ENCODE measurements around the gene LRRC1.

The LRRC1 gene

GRCh38 chr6:53892707-53893106 lies 97.9 kb downstream of the LRRC1 start:
- H3K4me3 Mint-ChIP-seq = no peak overlapping the region

GRCh38 chr6:53894091-53894490 lies 99.3 kb downstream of the LRRC1 start:
- DNase-seq (ENCODE audit: low spot score in 2 of 2) (no peak), ATAC-seq (replicated peaks; ENCODE audit: extremely low read depth, poor library complexity, severe bottlenecking) (no peak)
- H3K27me3 Mint-ChIP-seq = no peaks in the 10 kb centered on the region
- H3K36me3 Mint-ChIP-seq (ENCODE audit: insufficient read depth) = peaks cover 1% of the 10 kb centered on the region
- no peaks in the 10 kb centered on the region for H3K9me3 Mint-ChIP-seq
- H3K4me3 Mint-ChIP-seq = no peak overlapping the region
- H3K27ac Mint-ChIP-seq (ENCODE audit: low read depth) = no peak overlapping the region
- peaks cover 4% of the 10 kb centered on the region for H3K4me1 Mint-ChIP-seq

More at GRCh38 chr6:53892707-53893106, 97.9 kb downstream of the LRRC1 start:
- H3K27me3 Mint-ChIP-seq = no peaks in the 10 kb centered on the region
- no peaks in the 10 kb centered on the region for H3K9me3 Mint-ChIP-seq
- no peak overlapping the region for H3K27ac Mint-ChIP-seq (ENCODE audit: low read depth)
- ATAC-seq (replicated peaks; ENCODE audit: extremely low read depth, poor library complexity, severe bottlenecking) (no peak), DNase-seq (ENCODE audit: low spot score in 2 of 2) (no peak)
- H3K4me1 Mint-ChIP-seq = peaks cover 4% of the 10 kb centered on the region
- H3K36me3 Mint-ChIP-seq (ENCODE audit: insufficient read depth) = no peaks in the 10 kb centered on the region

- Mint-ChIP-seq H3K36me3 (ENCODE audit: insufficient read depth) (peaks cover 3% of the 10 kb centered on the region), H3K4me3 (no peak overlapping the region), H3K9me3 (no peaks in the 10 kb centered on the region), H3K27me3 (no peaks in the 10 kb centered on the region), H3K4me1 (peaks cover 4% of the 10 kb centered on the region), H3K27ac (ENCODE audit: low read depth) (no peak overlapping the region)
- DNase-seq (ENCODE audit: low spot score in 2 of 2) (no peak), ATAC-seq (replicated peaks; ENCODE audit: extremely low read depth, poor library complexity, severe bottlenecking) (no peak)
Observed at GRCh38 chr6:53896196-53896595, 101.4 kb downstream of the LRRC1 start.

GRCh38 chr6:53898026-53898795 lies 103.4 kb downstream of the LRRC1 start:
- H3K4me3 Mint-ChIP-seq = no peak overlapping the region
- H3K27ac Mint-ChIP-seq (ENCODE audit: low read depth) = no peak overlapping the region
- peaks cover 3% of the 10 kb centered on the region for H3K36me3 Mint-ChIP-seq (ENCODE audit: insufficient read depth)
- DNase-seq (ENCODE audit: low spot score in 2 of 2) (no peak), ATAC-seq (replicated peaks; ENCODE audit: extremely low read depth, poor library complexity, severe bottlenecking) (no peak)
- H3K9me3 Mint-ChIP-seq = no peaks in the 10 kb centered on the region
- H3K27me3 Mint-ChIP-seq = no peaks in the 10 kb centered on the region
- H3K4me1 Mint-ChIP-seq = peaks cover 4% of the 10 kb centered on the region

- no peak for ATAC-seq (replicated peaks; ENCODE audit: extremely low read depth, poor library complexity, severe bottlenecking)
- Mint-ChIP-seq H3K9me3 (no peaks in the 10 kb centered on the region), H3K4me3 (no peak overlapping the region), H3K27ac (ENCODE audit: low read depth) (no peak overlapping the region), H3K27me3 (no peaks in the 10 kb centered on the region), H3K36me3 (ENCODE audit: insufficient read depth) (peaks cover 3% of the 10 kb centered on the region), H3K4me1 (no peaks in the 10 kb centered on the region)
- DNase-seq (ENCODE audit: low spot score in 2 of 2) = no peak
Observed at GRCh38 chr6:53899512-53899911, 104.7 kb downstream of the LRRC1 start.

GRCh38 chr6:53903357-53903756 lies 108.6 kb downstream of the LRRC1 start:
- Mint-ChIP-seq H3K4me3 (no peak overlapping the region), H3K9me3 (no peaks in the 10 kb centered on the region), H3K36me3 (ENCODE audit: insufficient read depth) (peaks cover 2% of the 10 kb centered on the region), H3K27ac (ENCODE audit: low read depth) (no peak overlapping the region), H3K27me3 (no peaks in the 10 kb centered on the region), H3K4me1 (no peaks in the 10 kb centered on the region)
- no peak for DNase-seq (ENCODE audit: low spot score in 2 of 2)
- no peak for ATAC-seq (replicated peaks; ENCODE audit: extremely low read depth, poor library complexity, severe bottlenecking)

- no peaks in the 10 kb centered on the region for H3K36me3 Mint-ChIP-seq (ENCODE audit: insufficient read depth)
- no peaks in the 10 kb centered on the region for H3K9me3 Mint-ChIP-seq
- no peaks in the 10 kb centered on the region for H3K27me3 Mint-ChIP-seq
- no peak overlapping the region for H3K27ac Mint-ChIP-seq (ENCODE audit: low read depth)
- H3K4me1 Mint-ChIP-seq = no peaks in the 10 kb centered on the region
- no peak for DNase-seq (ENCODE audit: low spot score in 2 of 2)
- ATAC-seq (replicated peaks; ENCODE audit: extremely low read depth, poor library complexity, severe bottlenecking) = no peak
- H3K4me3 Mint-ChIP-seq = no peak overlapping the region
Observed at GRCh38 chr6:53906103-53906502, 111.3 kb downstream of the LRRC1 start.

- no peaks in the 10 kb centered on the region for H3K4me1 Mint-ChIP-seq
- ATAC-seq (replicated peaks; ENCODE audit: extremely low read depth, poor library complexity, severe bottlenecking) = no peak
- no peaks in the 10 kb centered on the region for H3K27me3 Mint-ChIP-seq
- H3K36me3 Mint-ChIP-seq (ENCODE audit: insufficient read depth) = no peaks in the 10 kb centered on the region
- no peak overlapping the region for H3K4me3 Mint-ChIP-seq
- no peaks in the 10 kb centered on the region for H3K9me3 Mint-ChIP-seq
- no peak for DNase-seq (ENCODE audit: low spot score in 2 of 2)
- no peak overlapping the region for H3K27ac Mint-ChIP-seq (ENCODE audit: low read depth)
Observed at GRCh38 chr6:53906842-53907241, 112.0 kb downstream of the LRRC1 start.

- Mint-ChIP-seq H3K9me3 (no peaks in the 10 kb centered on the region), H3K27me3 (no peaks in the 10 kb centered on the region), H3K4me3 (no peak overlapping the region), H3K4me1 (no peaks in the 10 kb centered on the region), H3K36me3 (ENCODE audit: insufficient read depth) (peaks cover 2% of the 10 kb centered on the region), H3K27ac (ENCODE audit: low read depth) (no peak overlapping the region)
- DNase-seq (ENCODE audit: low spot score in 2 of 2) (no peak), ATAC-seq (replicated peaks; ENCODE audit: extremely low read depth, poor library complexity, severe bottlenecking) (no peak)
Observed at GRCh38 chr6:53910834-53911233, 116.0 kb downstream of the LRRC1 start.

- H3K36me3 Mint-ChIP-seq (ENCODE audit: insufficient read depth) = peaks cover 2% of the 10 kb centered on the region
- ATAC-seq (replicated peaks; ENCODE audit: extremely low read depth, poor library complexity, severe bottlenecking) (no peak), DNase-seq (ENCODE audit: low spot score in 2 of 2) (no peak)
- no peaks in the 10 kb centered on the region for H3K9me3 Mint-ChIP-seq
- no peak overlapping the region for H3K4me3 Mint-ChIP-seq
- no peaks in the 10 kb centered on the region for H3K27me3 Mint-ChIP-seq
- no peaks in the 10 kb centered on the region for H3K4me1 Mint-ChIP-seq
- H3K27ac Mint-ChIP-seq (ENCODE audit: low read depth) = no peak overlapping the region
Observed at GRCh38 chr6:53912661-53913060, 117.9 kb downstream of the LRRC1 start.

GRCh38 chr6:53913286-53913685 lies 118.5 kb downstream of the LRRC1 start:
- Mint-ChIP-seq H3K9me3 (no peaks in the 10 kb centered on the region), H3K4me1 (no peaks in the 10 kb centered on the region), H3K27ac (ENCODE audit: low read depth) (no peak overlapping the region), H3K4me3 (no peak overlapping the region), H3K27me3 (no peaks in the 10 kb centered on the region), H3K36me3 (ENCODE audit: insufficient read depth) (peaks cover 2% of the 10 kb centered on the region)
- no peak for DNase-seq (ENCODE audit: low spot score in 2 of 2)
- ATAC-seq (replicated peaks; ENCODE audit: extremely low read depth, poor library complexity, severe bottlenecking) = no peak

- ATAC-seq (replicated peaks; ENCODE audit: extremely low read depth, poor library complexity, severe bottlenecking) = no peak
- H3K27ac Mint-ChIP-seq (ENCODE audit: low read depth) = no peak overlapping the region
- H3K4me1 Mint-ChIP-seq = no peaks in the 10 kb centered on the region
- peaks cover 2% of the 10 kb centered on the region for H3K36me3 Mint-ChIP-seq (ENCODE audit: insufficient read depth)
- H3K27me3 Mint-ChIP-seq = no peaks in the 10 kb centered on the region
- H3K9me3 Mint-ChIP-seq = no peaks in the 10 kb centered on the region
- no peak for DNase-seq (ENCODE audit: low spot score in 2 of 2)
- no peak overlapping the region for H3K4me3 Mint-ChIP-seq
Observed at GRCh38 chr6:53915026-53915691, 120.4 kb downstream of the LRRC1 start.

GRCh38 chr6:53916804-53917463 lies 122.1 kb downstream of the LRRC1 start:
- Mint-ChIP-seq H3K27ac (ENCODE audit: low read depth) (no peak overlapping the region), H3K4me1 (no peaks in the 10 kb centered on the region), H3K4me3 (no peak overlapping the region), H3K9me3 (no peaks in the 10 kb centered on the region), H3K27me3 (no peaks in the 10 kb centered on the region), H3K36me3 (ENCODE audit: insufficient read depth) (peaks cover 2% of the 10 kb centered on the region)
- DNase-seq (ENCODE audit: low spot score in 2 of 2) = no peak
- ATAC-seq (replicated peaks; ENCODE audit: extremely low read depth, poor library complexity, severe bottlenecking) = no peak

Data from central memory CD8-positive, alpha-beta T cell (primary cell).